SK-N-SH (cell line): ENCODE measurements around the gene PLA2G5. TPM values are rescaled to one million over a fixed set of nuclear protein-coding genes. Genes with fewer than 3 reads are reported as not detected.

Source experiments
- CTCF ChIA-PET: fragments of 300-600, 350-600 bp; formaldehyde crosslinking; extraction: SDS; loops from one replicate; lab custom pipeline; 2021; lab: Yijun Ruan, JAX
- POLR2A ChIA-PET: fragments of 350-600 bp; sonication (Branson Sonifier 250); formaldehyde crosslinking; extraction: SDS; loops from one replicate; lab custom pipeline; 2020; ENCODE audit warnings: antibody characterized with exemption, inconsistent platforms; lab: Yijun Ruan, JAX
- DNase-seq: peaks from one replicate; pipeline ENCODE4 v3.0.0; 2012
- H2AFZ ChIP-seq: fragments of 200-600 bp; sonication (generic); 2 replicates; pipeline ENCODE4 v1.8.1; 2016; ENCODE audit warnings: antibody characterized with exemption, mild to moderate bottlenecking, low read depth
- H3F3A ChIP-seq: fragments of 200-600 bp; sonication (generic); replicated peaks from 2 replicates; pipeline ENCODE3; 2016; ENCODE audit warnings: antibody characterized with exemption, mild to moderate bottlenecking; ENCODE audit not compliant: insufficient read depth
- H3K27ac ChIP-seq, 2 experiments: fragments of 200-500 bp in 1 of 2; fragments of 200-600 bp in 1 of 2; sonication (Bioruptor generic) in 1 of 2; sonication (generic), shearing (Covaris generic) in 1 of 2; 2 replicates each; pipeline versions ENCODE4 v1.5.1 to v1.6.1; 2014 to 2016; ENCODE audit warnings: low read depth in 2 of 2, inconsistent platforms in 1 of 2, low read length in 1 of 2, mild to moderate bottlenecking in 1 of 2, mixed read lengths in 1 of 2
- H3K27me3 ChIP-seq: fragments of 200-600 bp; sonication (generic), shearing (Covaris generic); 2 replicates; pipeline ENCODE4 v1.6.1; 2016; ENCODE audit warnings: mixed run types; ENCODE audit not compliant: insufficient read depth
- H3K36me3 ChIP-seq, 2 experiments: fragments of 200-500 bp in 1 of 2; fragments of 200-600 bp in 1 of 2; sonication (Bioruptor generic) in 1 of 2; sonication (generic) in 1 of 2; replicated peaks in 1 of 2; 2 replicates each; pipeline versions ENCODE3 to v1.5.1; 2014 to 2016; ENCODE audit warnings: low read length in 1 of 2, mild to moderate bottlenecking in 1 of 2; ENCODE audit not compliant: insufficient read depth in 2 of 2, control insufficient read depth in 1 of 2
- H3K4me1 ChIP-seq, 2 experiments: fragments of 200-500 bp in 1 of 2; fragments of 200-600 bp in 1 of 2; sonication (Bioruptor generic) in 1 of 2; sonication (generic), shearing (Covaris generic) in 1 of 2; 2 replicates each; pipeline versions ENCODE4 v1.5.1 to v1.6.1; 2014 to 2016; ENCODE audit warnings: low read depth in 1 of 2, low read length in 1 of 2, mixed run types in 1 of 2; ENCODE audit not compliant: insufficient read depth in 2 of 2, control insufficient read depth in 1 of 2
- H3K4me2 ChIP-seq: fragments of 200-600 bp; sonication (generic), shearing (Covaris generic); 2 replicates; pipeline ENCODE4 v1.6.1; 2017; ENCODE audit warnings: mixed run types
- H3K4me3 ChIP-seq, 2 experiments: fragments of 200-500 bp in 1 of 2; fragments of 200-600 bp in 1 of 2; sonication (Bioruptor generic) in 1 of 2; sonication (generic), shearing (Covaris generic) in 1 of 2; 2 replicates each; pipeline versions ENCODE4 v1.5.1 to v1.8.1; 2014 to 2016; ENCODE audit warnings: low read depth in 2 of 2, inconsistent platforms in 1 of 2, low read length in 1 of 2, mild to moderate bottlenecking in 1 of 2, mixed read lengths in 1 of 2, moderate library complexity in 1 of 2
- H3K79me2 ChIP-seq: fragments of 200-600 bp; sonication (generic); 2 replicates; pipeline ENCODE4 v1.8.1; 2017; ENCODE audit warnings: mild to moderate bottlenecking; ENCODE audit not compliant: insufficient read depth
- H3K9ac ChIP-seq: fragments of 200-600 bp; sonication (generic); 2 replicates; pipeline ENCODE4 v1.6.1; 2017; ENCODE audit warnings: mixed run types
- H3K9me2 ChIP-seq: fragments of 200-600 bp; sonication (generic); 2 replicates; pipeline ENCODE4 v1.6.1; 2017; ENCODE audit warnings: mixed run types
- H3K9me3 ChIP-seq: fragments of 200-600 bp; sonication (generic); 2 replicates; pipeline ENCODE4 v1.6.1; 2017; ENCODE audit warnings: mixed run types, mild to moderate bottlenecking, moderate library complexity
- H4K20me1 ChIP-seq: fragments of 200-600 bp; sonication (generic); 2 replicates; pipeline ENCODE4 v1.6.1; 2017; ENCODE audit warnings: mild to moderate bottlenecking, mixed run types; ENCODE audit not compliant: insufficient read depth
- ELF1 ChIP-seq: IDR thresholded peaks from 2 replicates; pipeline ENCODE4 v1.4.0; 2012
- EP300 ChIP-seq, 2 experiments: IDR thresholded peaks; 2 replicates each; pipeline versions ENCODE4 v1.4.0 to v1.6.1; 2012; ENCODE audit warnings: borderline replicate concordance in 1 of 2, low read depth in 1 of 2, low read length in 1 of 2
- EZH2phosphoT487 ChIP-seq: fragments of 200-600 bp; sonication (generic); IDR thresholded peaks from 2 replicates; pipeline ENCODE4 v1.6.1; 2017; ENCODE audit warnings: low read depth, mixed run types, mild to moderate bottlenecking, antibody characterized with exemption, moderate library complexity, borderline replicate concordance
- RAD21 ChIP-seq: IDR thresholded peaks from 2 replicates; pipeline ENCODE4 v1.6.1; 2012; ENCODE audit warnings: mild to moderate bottlenecking, low read length
- RCOR1 ChIP-seq: fragments of 150-350 bp; IDR thresholded peaks from 2 replicates; pipeline ENCODE4 v1.6.1; 2017; ENCODE audit warnings: antibody characterized with exemption, low read length
- YY1 ChIP-seq: IDR thresholded peaks from 2 replicates; pipeline ENCODE4 v1.4.0; 2012; ENCODE audit warnings: low read depth, mild to moderate bottlenecking
- WGBS: methylation state at CpG from one replicate; pipeline ENCODE4 v1.1.6; 2017; ENCODE audit warnings: low lambda C conversion rate; 5-methylcytosine and 5-hydroxymethylcytosine counted together
- polyA plus RNA-seq, 3 experiments: library from polyadenylated mRNA; depleted of rRNA; stranded (reverse); fragments of >200 nt; gene quantifications; 2 replicates each; pipeline ENCODE4 v1.2.3, GENCODE V29; 2012
- TF ChIP-seq, protein P1 (sequence below): IDR thresholded peaks from 2 replicates; pipeline ENCODE4 v1.4.0; 2012; ENCODE audit warnings: low read depth
- TF ChIP-seq, protein P2 (sequence below): IDR thresholded peaks from 2 replicates; pipeline ENCODE4; 2012
- TF ChIP-seq, protein P3 (sequence below): IDR thresholded peaks from 2 replicates; pipeline ENCODE4 v1.4.0; 2012; ENCODE audit warnings: low read depth, borderline replicate concordance
- TF ChIP-seq, protein P4 (sequence below): IDR thresholded peaks from 2 replicates; pipeline ENCODE4 v1.6.1; 2012; ENCODE audit warnings: mild to moderate bottlenecking, low read depth, low read length, moderate library complexity
- TF ChIP-seq, protein P5 (sequence below): fragments of 200-600 bp; sonication (generic); IDR thresholded peaks from 2 replicates; pipeline ENCODE4 v1.6.1; 2017; ENCODE audit warnings: antibody characterized with exemption, mild to moderate bottlenecking, moderate library complexity

PLA2G5 gene
- polyA plus RNA-seq, 1 of the 3 experiments (the other 2 are of a cell fraction) = not detected

DNA sequence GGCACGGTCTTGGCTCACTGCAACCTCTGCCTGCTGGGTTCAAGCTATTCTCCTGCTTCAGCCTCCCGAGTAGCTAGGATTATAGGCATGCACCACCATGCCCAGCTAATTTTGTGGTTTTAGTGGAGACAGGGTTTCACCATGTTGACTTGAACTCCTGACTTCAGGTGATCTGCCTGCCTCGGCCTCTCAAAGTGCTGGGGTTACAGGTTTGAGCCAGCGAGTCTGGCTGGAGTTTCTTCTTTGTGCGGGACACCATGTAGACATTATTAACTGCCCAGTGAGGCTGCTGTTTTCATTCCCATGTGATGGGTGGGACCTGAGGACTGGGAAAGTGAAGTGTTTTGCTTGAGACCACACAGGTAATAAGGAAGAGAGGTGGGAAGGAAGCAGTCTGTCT, 23.3 kb downstream of the PLA2G5 start:
- no peaks in the 10 kb centered on the region for H4K20me1 ChIP-seq
- no peak overlapping the region for H3K4me2 ChIP-seq
- no peaks in the 10 kb centered on the region for H3K4me1 ChIP-seq
- 12% methylated on average over 5 of the region's 5 CpGs for WGBS
- POLR2A ChIA-PET = no interaction called here
- H3K36me3 ChIP-seq = no peaks in the 10 kb centered on the region
- H3K79me2 ChIP-seq = no peaks in the 10 kb centered on the region
- H3K27ac ChIP-seq = no peak overlapping the region
- DNase-seq = no peak
- CTCF ChIA-PET = interaction anchor here (0.8 to 1.2 kb wide), 2 partner anchors 8 to 401 kb away, joined by 3 read pairs; no protein-coding TSS in a partner anchor
- TF ChIP-seq RAD21 = no peak
- TF ChIP-seq, protein P1, sequence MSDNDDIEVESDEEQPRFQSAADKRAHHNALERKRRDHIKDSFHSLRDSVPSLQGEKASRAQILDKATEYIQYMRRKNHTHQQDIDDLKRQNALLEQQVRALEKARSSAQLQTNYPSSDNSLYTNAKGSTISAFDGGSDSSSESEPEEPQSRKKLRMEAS = no peak
- TF ChIP-seq, protein P2, sequence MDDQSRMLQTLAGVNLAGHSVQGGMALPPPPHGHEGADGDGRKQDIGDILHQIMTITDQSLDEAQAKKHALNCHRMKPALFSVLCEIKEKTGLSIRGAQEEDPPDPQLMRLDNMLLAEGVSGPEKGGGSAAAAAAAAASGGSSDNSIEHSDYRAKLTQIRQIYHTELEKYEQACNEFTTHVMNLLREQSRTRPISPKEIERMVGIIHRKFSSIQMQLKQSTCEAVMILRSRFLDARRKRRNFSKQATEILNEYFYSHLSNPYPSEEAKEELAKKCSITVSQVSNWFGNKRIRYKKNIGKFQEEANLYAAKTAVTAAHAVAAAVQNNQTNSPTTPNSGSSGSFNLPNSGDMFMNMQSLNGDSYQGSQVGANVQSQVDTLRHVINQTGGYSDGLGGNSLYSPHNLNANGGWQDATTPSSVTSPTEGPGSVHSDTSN = no peak
- TF ChIP-seq, protein P3, sequence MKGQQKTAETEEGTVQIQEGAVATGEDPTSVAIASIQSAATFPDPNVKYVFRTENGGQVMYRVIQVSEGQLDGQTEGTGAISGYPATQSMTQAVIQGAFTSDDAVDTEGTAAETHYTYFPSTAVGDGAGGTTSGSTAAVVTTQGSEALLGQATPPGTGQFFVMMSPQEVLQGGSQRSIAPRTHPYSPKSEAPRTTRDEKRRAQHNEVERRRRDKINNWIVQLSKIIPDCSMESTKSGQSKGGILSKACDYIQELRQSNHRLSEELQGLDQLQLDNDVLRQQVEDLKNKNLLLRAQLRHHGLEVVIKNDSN = no peak
- TF ChIP-seq RCOR1 = no peak
- no peak for TF ChIP-seq ELF1
- TF ChIP-seq, protein P4, sequence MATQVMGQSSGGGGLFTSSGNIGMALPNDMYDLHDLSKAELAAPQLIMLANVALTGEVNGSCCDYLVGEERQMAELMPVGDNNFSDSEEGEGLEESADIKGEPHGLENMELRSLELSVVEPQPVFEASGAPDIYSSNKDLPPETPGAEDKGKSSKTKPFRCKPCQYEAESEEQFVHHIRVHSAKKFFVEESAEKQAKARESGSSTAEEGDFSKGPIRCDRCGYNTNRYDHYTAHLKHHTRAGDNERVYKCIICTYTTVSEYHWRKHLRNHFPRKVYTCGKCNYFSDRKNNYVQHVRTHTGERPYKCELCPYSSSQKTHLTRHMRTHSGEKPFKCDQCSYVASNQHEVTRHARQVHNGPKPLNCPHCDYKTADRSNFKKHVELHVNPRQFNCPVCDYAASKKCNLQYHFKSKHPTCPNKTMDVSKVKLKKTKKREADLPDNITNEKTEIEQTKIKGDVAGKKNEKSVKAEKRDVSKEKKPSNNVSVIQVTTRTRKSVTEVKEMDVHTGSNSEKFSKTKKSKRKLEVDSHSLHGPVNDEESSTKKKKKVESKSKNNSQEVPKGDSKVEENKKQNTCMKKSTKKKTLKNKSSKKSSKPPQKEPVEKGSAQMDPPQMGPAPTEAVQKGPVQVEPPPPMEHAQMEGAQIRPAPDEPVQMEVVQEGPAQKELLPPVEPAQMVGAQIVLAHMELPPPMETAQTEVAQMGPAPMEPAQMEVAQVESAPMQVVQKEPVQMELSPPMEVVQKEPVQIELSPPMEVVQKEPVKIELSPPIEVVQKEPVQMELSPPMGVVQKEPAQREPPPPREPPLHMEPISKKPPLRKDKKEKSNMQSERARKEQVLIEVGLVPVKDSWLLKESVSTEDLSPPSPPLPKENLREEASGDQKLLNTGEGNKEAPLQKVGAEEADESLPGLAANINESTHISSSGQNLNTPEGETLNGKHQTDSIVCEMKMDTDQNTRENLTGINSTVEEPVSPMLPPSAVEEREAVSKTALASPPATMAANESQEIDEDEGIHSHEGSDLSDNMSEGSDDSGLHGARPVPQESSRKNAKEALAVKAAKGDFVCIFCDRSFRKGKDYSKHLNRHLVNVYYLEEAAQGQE = no peak
- TF ChIP-seq EZH2phosphoT487 = no peak
- no peak for TF ChIP-seq YY1
- TF ChIP-seq, protein P5, sequence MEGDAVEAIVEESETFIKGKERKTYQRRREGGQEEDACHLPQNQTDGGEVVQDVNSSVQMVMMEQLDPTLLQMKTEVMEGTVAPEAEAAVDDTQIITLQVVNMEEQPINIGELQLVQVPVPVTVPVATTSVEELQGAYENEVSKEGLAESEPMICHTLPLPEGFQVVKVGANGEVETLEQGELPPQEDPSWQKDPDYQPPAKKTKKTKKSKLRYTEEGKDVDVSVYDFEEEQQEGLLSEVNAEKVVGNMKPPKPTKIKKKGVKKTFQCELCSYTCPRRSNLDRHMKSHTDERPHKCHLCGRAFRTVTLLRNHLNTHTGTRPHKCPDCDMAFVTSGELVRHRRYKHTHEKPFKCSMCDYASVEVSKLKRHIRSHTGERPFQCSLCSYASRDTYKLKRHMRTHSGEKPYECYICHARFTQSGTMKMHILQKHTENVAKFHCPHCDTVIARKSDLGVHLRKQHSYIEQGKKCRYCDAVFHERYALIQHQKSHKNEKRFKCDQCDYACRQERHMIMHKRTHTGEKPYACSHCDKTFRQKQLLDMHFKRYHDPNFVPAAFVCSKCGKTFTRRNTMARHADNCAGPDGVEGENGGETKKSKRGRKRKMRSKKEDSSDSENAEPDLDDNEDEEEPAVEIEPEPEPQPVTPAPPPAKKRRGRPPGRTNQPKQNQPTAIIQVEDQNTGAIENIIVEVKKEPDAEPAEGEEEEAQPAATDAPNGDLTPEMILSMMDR = no peak
- TF ChIP-seq EP300 (IDR thresholded peaks at IDR 0.05; ENCODE audit: borderline replicate concordance in 1 of 2, low read depth in 1 of 2, low read length in 1 of 2) = no peak
- TF ChIP-seq, all 33 proteins: peak for 0
- Histone ChIP-seq H3K9me3 (no peaks in the 10 kb centered on the region), H3K9ac (no peak overlapping the region), H3K9me2 (no peaks in the 10 kb centered on the region), H2AFZ (no peak overlapping the region), H3K27me3 (peaks cover 27% of the 10 kb centered on the region; the same call in 1 of the 2 replicates), H3F3A (no peaks in the 10 kb centered on the region), H3K4me3 (no peak overlapping the region)
